ENCODE data around the gene CUEDC1. TPM values are rescaled to one million over a fixed set of nuclear protein-coding genes. Genes with fewer than 3 reads are reported as not detected.
A peak's percentile ranks its signal among the peaks of the same experiment; 100 is the strongest.

Gene CUEDC1
- total RNA-seq, 3 donors from 2014 or later = 13.0 to 18.0 (median 14.5) TPM

- Histone ChIP-seq H3K27me3 (no peaks in the 10 kb centered on the region), H3K4me1 (peaks cover 7% of the 10 kb centered on the region in 2 donors), H3K9me3 (no peaks in the 10 kb centered on the region), H3K36me3 (no peaks in the 10 kb centered on the region), H3K27ac (peak overlapping the region; percentile 67 to 74), H3K4me3 (peak overlapping the region; percentile 43 to 70 (median 53))
- intact Hi-C loops (cut with DNase I; ENCODE audit: low total_unique reads) = loop anchor here (5.0 kb wide), 1 partner anchor 125 kb away; the partner anchor contains the start of gene VEZF1
- peak in 1 of 2 donors; percentile 60 for DNase-seq (ENCODE audit: low spot score in 2 of 2)
- peak in 2 of 3 donors; percentile 32 to 52 for TF ChIP-seq POLR2AphosphoS5 (IDR thresholded peaks at IDR 0.05)
- no peak for TF ChIP-seq POLR2A (IDR thresholded peaks at IDR 0.05)
These were observed 93.2 kb downstream of the CUEDC1 start for GRCh38 chr17:57861790-57862693.

GRCh38 chr17:57861000-57861789 is 94.0 kb downstream of the CUEDC1 start:
- intact Hi-C loops (cut with DNase I; ENCODE audit: low total_unique reads) = loop anchor here (5.0 kb wide), 1 partner anchor 126 kb away; the partner anchor contains the start of gene VEZF1
- no peaks in the 10 kb centered on the region for H3K9me3 ChIP-seq
- H3K27ac ChIP-seq = peak overlapping the region; percentile 67 to 74
- peak overlapping the region; percentile 43 to 70 (median 53) for H3K4me3 ChIP-seq
- H3K27me3 ChIP-seq = no peaks in the 10 kb centered on the region
- H3K36me3 ChIP-seq = no peaks in the 10 kb centered on the region
- peaks cover 7% of the 10 kb centered on the region in 2 donors for H3K4me1 ChIP-seq
- TF ChIP-seq CTCF (IDR thresholded peaks at IDR 0.05) (no peak), POLR2A (IDR thresholded peaks at IDR 0.05) (no peak), POLR2AphosphoS5 (IDR thresholded peaks at IDR 0.05) (peak in 2 of 3 donors; percentile 2 to 11)
- DNase-seq (ENCODE audit: low spot score in 2 of 2) = peak in 1 of 2 donors; percentile 62

GRCh38 chr17:57860414-57860999 is 94.7 kb downstream of the CUEDC1 start:
- Histone ChIP-seq H3K4me1 (peaks cover 7% of the 10 kb centered on the region in 2 donors), H3K36me3 (no peaks in the 10 kb centered on the region), H3K27ac (peak overlapping the region; percentile 67 to 74), H3K4me3 (peak overlapping the region in 1 of 3 donors; percentile 70), H3K27me3 (no peaks in the 10 kb centered on the region), H3K9me3 (no peaks in the 10 kb centered on the region)
- intact Hi-C loops (cut with DNase I; ENCODE audit: low total_unique reads) = loop anchor here (5.0 kb wide), 1 partner anchor 127 kb away; the partner anchor contains the start of gene VEZF1
- DNase-seq (ENCODE audit: low spot score in 2 of 2) = no peak
- TF ChIP-seq CTCF (IDR thresholded peaks at IDR 0.05) = no peak
- TF ChIP-seq POLR2AphosphoS5 (IDR thresholded peaks at IDR 0.05) = peak in 1 of 3 donors; percentile 7
- no peak for TF ChIP-seq POLR2A (IDR thresholded peaks at IDR 0.05)

GRCh38 chr17:57859601-57860413 is 95.4 kb downstream of the CUEDC1 start:
- peaks cover 7% of the 10 kb centered on the region in 2 donors for H3K4me1 ChIP-seq

More at GRCh38 chr17:57859601-57860413, 95.4 kb downstream of the CUEDC1 start:
- intact Hi-C loops (cut with DNase I; ENCODE audit: low total_unique reads) = loop anchor here (5.0 kb wide), 1 partner anchor 127 kb away; the partner anchor contains the start of gene VEZF1
- H3K36me3 ChIP-seq = no peaks in the 10 kb centered on the region
- H3K27me3 ChIP-seq = no peaks in the 10 kb centered on the region
- H3K9me3 ChIP-seq = no peaks in the 10 kb centered on the region
- no peak overlapping the region for H3K4me3 ChIP-seq
- no peak overlapping the region for H3K27ac ChIP-seq
- DNase-seq (ENCODE audit: low spot score in 2 of 2) = no peak
- no peak for TF ChIP-seq CTCF (IDR thresholded peaks at IDR 0.05)
- no peak for TF ChIP-seq POLR2A (IDR thresholded peaks at IDR 0.05)
- no peak for TF ChIP-seq POLR2AphosphoS5 (IDR thresholded peaks at IDR 0.05)
